NCI-H510A treated with DMSO at 0.1 percent for 48 hours (cell line): ENCODE results near the gene MAML1.

Experiments
- DNase-seq: peaks from one replicate; lab custom pipeline; 2025; lab: John Stamatoyannopoulos, UW

Gene MAML1

DNA sequence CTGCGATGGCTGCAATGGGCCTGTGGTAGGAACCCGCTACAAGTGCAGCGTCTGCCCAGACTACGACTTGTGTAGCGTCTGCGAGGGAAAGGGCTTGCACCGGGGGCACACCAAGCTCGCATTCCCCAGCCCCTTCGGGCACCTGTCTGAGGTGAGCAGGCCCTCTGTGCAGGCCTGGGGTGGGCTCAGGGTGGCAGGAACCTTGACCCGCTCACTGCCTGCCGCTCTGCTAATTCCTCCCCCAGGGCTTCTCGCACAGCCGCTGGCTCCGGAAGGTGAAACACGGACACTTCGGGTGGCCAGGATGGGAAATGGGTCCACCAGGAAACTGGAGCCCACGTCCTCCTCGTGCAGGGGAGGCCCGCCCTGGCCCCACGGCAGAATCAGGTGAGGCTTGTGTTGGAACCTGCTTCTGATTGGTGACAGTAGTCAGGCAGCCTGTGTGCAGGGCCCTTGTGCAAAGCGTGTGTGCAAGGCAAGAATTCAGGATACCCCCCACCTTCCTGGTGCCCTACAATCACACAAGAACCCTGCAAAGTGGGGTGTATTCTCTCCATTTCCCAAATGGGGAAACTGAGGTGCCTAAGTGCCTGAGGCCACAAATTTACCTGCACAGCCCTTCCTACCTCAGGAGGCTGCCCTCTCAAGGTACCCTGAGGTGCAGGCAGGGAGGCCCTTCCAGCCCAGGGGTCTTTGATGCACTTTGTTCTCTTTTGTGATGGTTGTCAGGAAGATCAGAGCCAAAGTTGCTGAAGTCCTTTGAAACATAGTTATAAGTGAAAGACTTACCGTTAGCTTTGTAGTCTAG lies 91.5 kb downstream of the MAML1 start:
- DNase-seq: no peak

DNA sequence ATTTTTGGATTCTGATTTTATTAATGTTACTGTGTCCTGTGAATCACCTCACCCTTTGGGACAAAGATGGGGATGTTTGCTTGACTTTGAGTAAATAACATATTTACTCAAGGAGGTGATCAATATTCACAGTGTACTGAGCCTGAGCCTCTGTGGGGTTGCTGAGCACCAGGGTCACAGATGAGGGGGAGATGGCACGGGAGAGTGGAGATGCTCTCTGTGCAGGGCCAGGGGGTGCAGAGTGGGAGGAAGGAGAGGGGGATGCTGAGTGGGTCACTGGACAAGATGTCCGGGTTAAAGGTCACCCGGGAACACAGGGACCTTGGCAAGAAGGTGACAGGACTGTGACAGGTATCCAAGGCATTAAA lies 92.1 kb downstream of the MAML1 start:
- no peak for DNase-seq

DNA sequence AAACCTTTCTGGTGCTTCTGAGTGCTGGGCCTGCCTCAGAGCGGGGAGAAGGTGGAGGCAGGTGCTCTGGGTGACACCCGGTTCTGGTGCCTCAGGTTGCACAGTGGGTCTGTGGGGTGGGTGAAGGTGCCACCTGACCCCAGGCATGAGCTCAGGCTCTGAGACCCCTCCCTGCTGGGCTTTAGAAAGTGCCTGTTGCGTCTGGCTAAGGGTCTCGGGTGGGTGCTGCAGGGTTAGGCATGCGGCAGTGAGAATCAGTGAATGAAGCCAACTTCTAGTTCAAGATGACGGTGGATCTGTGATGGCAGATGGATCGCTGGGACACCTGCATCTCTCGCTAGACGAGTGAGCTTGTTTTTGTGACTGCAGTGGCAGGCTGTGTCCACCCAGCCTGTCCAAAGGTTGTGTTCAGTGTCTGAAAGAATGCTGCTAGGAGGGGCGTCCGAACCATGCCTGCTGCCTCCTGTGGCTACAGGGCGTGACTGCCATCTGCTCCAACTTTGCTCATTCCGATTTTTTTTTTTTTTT lies 93.1 kb downstream of the MAML1 start:
- DNase-seq: no peak
